Measurements from ENCODE around the gene SEC31B.

GRCh38 chr10:100507357-100507732 lies 12.3 kb downstream of the SEC31B start:
- no peak for TF ChIP-seq CTCF (IDR thresholded peaks at IDR 0.05)
- no peak for TF ChIP-seq POLR2A (IDR thresholded peaks at IDR 0.05)
